Measurements from ENCODE around the gene CNOT10.

DNA sequence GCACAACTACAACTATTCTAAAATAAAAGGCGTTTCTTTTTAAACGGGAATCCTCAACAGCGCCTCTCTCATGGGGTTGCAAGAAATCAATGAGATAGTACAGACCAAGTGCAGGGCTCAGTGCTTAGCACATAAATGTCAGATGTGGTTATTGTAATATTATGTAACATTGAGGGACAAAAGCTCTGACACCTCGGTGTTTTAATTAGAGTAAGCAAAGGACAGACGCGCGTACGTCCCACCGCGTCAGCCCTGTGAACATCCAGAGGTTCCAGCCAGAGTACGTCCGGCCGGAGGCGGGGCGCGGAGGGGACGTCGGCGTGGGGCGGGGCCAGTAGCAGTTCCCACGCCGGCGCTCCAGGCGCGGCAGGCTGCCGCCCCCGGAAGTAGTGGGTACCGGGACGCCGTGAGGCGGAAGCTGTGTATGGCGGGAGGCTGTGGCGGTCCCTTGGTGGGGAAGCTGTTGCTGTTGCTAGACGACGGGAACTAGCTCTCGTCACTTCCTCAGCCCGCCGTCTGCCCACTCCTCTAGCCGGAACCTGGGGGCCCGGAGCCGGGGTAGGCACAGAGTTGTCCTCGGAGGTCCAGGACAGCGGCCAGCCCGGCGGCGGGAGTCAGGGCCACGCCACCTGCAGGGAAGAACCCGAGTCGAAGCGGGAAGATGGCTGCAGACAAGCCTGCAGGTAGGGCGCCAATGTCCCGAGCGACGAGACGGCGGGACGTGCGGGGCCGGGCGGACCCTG lies at the start of gene CNOT10:
- TF ChIP-seq, protein P1, sequence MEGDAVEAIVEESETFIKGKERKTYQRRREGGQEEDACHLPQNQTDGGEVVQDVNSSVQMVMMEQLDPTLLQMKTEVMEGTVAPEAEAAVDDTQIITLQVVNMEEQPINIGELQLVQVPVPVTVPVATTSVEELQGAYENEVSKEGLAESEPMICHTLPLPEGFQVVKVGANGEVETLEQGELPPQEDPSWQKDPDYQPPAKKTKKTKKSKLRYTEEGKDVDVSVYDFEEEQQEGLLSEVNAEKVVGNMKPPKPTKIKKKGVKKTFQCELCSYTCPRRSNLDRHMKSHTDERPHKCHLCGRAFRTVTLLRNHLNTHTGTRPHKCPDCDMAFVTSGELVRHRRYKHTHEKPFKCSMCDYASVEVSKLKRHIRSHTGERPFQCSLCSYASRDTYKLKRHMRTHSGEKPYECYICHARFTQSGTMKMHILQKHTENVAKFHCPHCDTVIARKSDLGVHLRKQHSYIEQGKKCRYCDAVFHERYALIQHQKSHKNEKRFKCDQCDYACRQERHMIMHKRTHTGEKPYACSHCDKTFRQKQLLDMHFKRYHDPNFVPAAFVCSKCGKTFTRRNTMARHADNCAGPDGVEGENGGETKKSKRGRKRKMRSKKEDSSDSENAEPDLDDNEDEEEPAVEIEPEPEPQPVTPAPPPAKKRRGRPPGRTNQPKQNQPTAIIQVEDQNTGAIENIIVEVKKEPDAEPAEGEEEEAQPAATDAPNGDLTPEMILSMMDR (IDR thresholded peaks at IDR 0.05): peak in 2 of 6 experiments; percentile 20 to 42
- peak in 2 of 4 donors; percentile 35 to 56 for TF ChIP-seq POLR2A (IDR thresholded peaks at IDR 0.05)

Data from esophagus squamous epithelium (tissue), 4 donors.